CD4-positive, alpha-beta memory T cell (primary cell): ENCODE results near the gene EME1. TPM values are rescaled to one million over a fixed set of nuclear protein-coding genes. Genes with fewer than 3 reads are reported as not detected.
A peak's percentile ranks its signal among the peaks of the same experiment; 100 is the strongest.

Experiments
- CTCF ChIA-PET: fragments of 350-600 bp; sonication (Branson Sonifier 250); formaldehyde crosslinking; loops from one replicate; lab custom pipeline; 2021; ENCODE audit warnings: inconsistent platforms; ENCODE audit not compliant: partially characterized antibody; lab: Charles Lee
- POLR2A ChIA-PET: fragments of 350-600 bp; sonication (Branson Sonifier 250); formaldehyde crosslinking; loops from one replicate; lab custom pipeline; 2021; ENCODE audit not compliant: partially characterized antibody; lab: Charles Lee
- DNase-seq, 5 donors: peaks; one replicate each; pipeline versions ENCODE4 v3.0.0 to v3.0.0-alpha.2; 2020 to 2022; ENCODE audit warnings: mixed read lengths in 1 of 5
- H3K27ac ChIP-seq: one replicate; pipeline ENCODE4 v1.7.0; 2013; ENCODE audit warnings: low read depth, low read length
- H3K27me3 ChIP-seq: 2 replicates; pipeline ENCODE4 v1.7.0; 2013; ENCODE audit warnings: mild to moderate bottlenecking, low read length, moderate library complexity; ENCODE audit not compliant: insufficient read depth
- H3K36me3 ChIP-seq: 2 replicates; pipeline ENCODE4 v1.7.0; 2013; ENCODE audit warnings: mild to moderate bottlenecking, low read length, moderate library complexity; ENCODE audit not compliant: insufficient read depth
- H3K4me1 ChIP-seq: 2 replicates; pipeline ENCODE4 v1.7.0; 2013; ENCODE audit warnings: mild to moderate bottlenecking, low read length, moderate library complexity; ENCODE audit not compliant: insufficient read depth
- H3K4me3 ChIP-seq, 2 donors: one replicate each; pipeline ENCODE4 v1.7.0; 2013; ENCODE audit warnings: low read length in 2 of 2, mild to moderate bottlenecking in 1 of 2
- H3K9me3 ChIP-seq, 2 donors: one replicate each; pipeline ENCODE4 v1.7.0; 2013; ENCODE audit warnings: low read length in 2 of 2, control low read depth in 1 of 2; ENCODE audit not compliant: control insufficient read depth in 1 of 2
- H3K27ac Mint-ChIP-seq, 7 donors: one replicate each; pipeline ENCODE4 v1.8.0; 2020 to 2021; ENCODE audit warnings: mixed read lengths in 7 of 7, mild to moderate bottlenecking in 6 of 7, inconsistent platforms in 3 of 7, moderate library complexity in 3 of 7
- H3K27me3 Mint-ChIP-seq, 2 donors: one replicate each; pipeline ENCODE4 v1.8.0; 2020 to 2021; ENCODE audit warnings: mixed read lengths in 2 of 2
- H3K36me3 Mint-ChIP-seq, 2 donors: one replicate each; pipeline ENCODE4 v1.8.0; 2020 to 2021; ENCODE audit warnings: mixed read lengths in 2 of 2, inconsistent platforms in 1 of 2, mild to moderate bottlenecking in 1 of 2
- H3K4me1 Mint-ChIP-seq, 4 donors: one replicate each; pipeline ENCODE4 v1.8.0; 2020 to 2021; ENCODE audit warnings: mixed read lengths in 4 of 4, mild to moderate bottlenecking in 1 of 4
- H3K4me3 Mint-ChIP-seq, 8 donors: one replicate each; pipeline ENCODE4 v1.8.0; 2020 to 2021; ENCODE audit warnings: mixed read lengths in 8 of 8, mild to moderate bottlenecking in 7 of 8, moderate library complexity in 6 of 8, inconsistent platforms in 3 of 8
- H3K9me3 Mint-ChIP-seq, 8 donors: one replicate each; pipeline ENCODE4 v1.8.0; 2020 to 2021; ENCODE audit warnings: mixed read lengths in 8 of 8, mild to moderate bottlenecking in 5 of 8, inconsistent platforms in 3 of 8, moderate library complexity in 1 of 8
- intact Hi-C: fragments of 100-400 bp; cut with micrococcal nuclease; formaldehyde crosslinking; loops from one replicate; pipeline ENCODE4 v1.15.1; 2023
- polyA plus RNA-seq, 2 donors: library from polyadenylated mRNA; unstranded; fragments of 300-500 nt; fragmentation: Illumina TruSeq; gene quantifications; one replicate each; pipeline ENCODE4 v1.2.3, GENCODE V29; 2021
- total RNA-seq, 2 experiments: library from RNA; stranded (reverse); gene quantifications; one replicate each; pipeline ENCODE4 v1.2.3, GENCODE V29; 2021

EME1 gene
- total and polyA plus RNA-seq, 4 experiments from 2014 or later, result 0.13 to 0.89 (median 0.41) TPM; not detected in 1

GRCh38 chr17:50424246-50424995 is 51.4 kb downstream of the EME1 start:
- H3K27ac ChIP-seq, result no peak overlapping the region
- intact Hi-C loops, result no loop called here
- POLR2A ChIA-PET, result interaction anchor here (3.0 kb wide), 1 partner anchor 28 kb away, joined by 22 read pairs; the partner anchor contains the start of gene LRRC59
- H3K27me3 ChIP-seq, result no peaks in the 10 kb centered on the region
- DNase-seq, result no peak
- H3K27me3 Mint-ChIP-seq, result no peaks in the 10 kb centered on the region
- H3K9me3 Mint-ChIP-seq, result peaks cover 0 to under 1% (median 0%) of the 10 kb centered on the region in 8 donors
- H3K36me3 ChIP-seq, result no peaks in the 10 kb centered on the region
- H3K4me1 ChIP-seq, result peaks cover 39% of the 10 kb centered on the region
- H3K4me3 ChIP-seq, result no peak overlapping the region
- H3K9me3 ChIP-seq, result no peaks in the 10 kb centered on the region
- CTCF ChIA-PET, result interaction anchor here (2.9 kb wide), 1 partner anchor 26 kb away, joined by 15 read pairs; the partner anchor contains the start of gene LRRC59
- no peaks in the 10 kb centered on the region for H3K36me3 Mint-ChIP-seq
- peaks cover 23 to 52% (median 37%) of the 10 kb centered on the region in 4 donors for H3K4me1 Mint-ChIP-seq
- H3K4me3 Mint-ChIP-seq, result peak overlapping the region in 5 of 8 donors; percentile 31 to 91 (median 64)
- H3K27ac Mint-ChIP-seq, result peak overlapping the region in 4 of 7 donors; percentile 24 to 74 (median 33)

- H3K27me3 ChIP-seq, result no peaks in the 10 kb centered on the region
- peaks cover 39% of the 10 kb centered on the region for H3K4me1 ChIP-seq
- peaks cover 22 to 52% (median 37%) of the 10 kb centered on the region in 4 donors for H3K4me1 Mint-ChIP-seq
- DNase-seq, result no peak
- peak overlapping the region in 4 of 7 donors; percentile 58 to 83 (median 78) for H3K27ac Mint-ChIP-seq
- H3K36me3 Mint-ChIP-seq, result no peaks in the 10 kb centered on the region
- no peaks in the 10 kb centered on the region for H3K27me3 Mint-ChIP-seq
- ChIA-PET POLR2A (interaction anchor here (0.6 to 3.0 kb wide), 3 partner anchors 20 to 79 kb away, joined by 3 to 22 read pairs (median 4); partner anchors contain the start of genes LRRC59 and XYLT2), CTCF (interaction anchor here (2.9 kb wide), 1 partner anchor 27 kb away, joined by 15 read pairs; the partner anchor contains the start of gene LRRC59)
- H3K4me3 Mint-ChIP-seq, result peak overlapping the region; percentile 56 to 91 (median 82)
- peak overlapping the region; percentile 62 for H3K27ac ChIP-seq
- no peaks in the 10 kb centered on the region for H3K9me3 ChIP-seq
- no peaks in the 10 kb centered on the region for H3K9me3 Mint-ChIP-seq
- H3K36me3 ChIP-seq, result no peaks in the 10 kb centered on the region
- intact Hi-C loops, result no loop called here
- peak overlapping the region; percentile 17 to 69 for H3K4me3 ChIP-seq
Measured at GRCh38 chr17:50424996-50425681, 52.1 kb downstream of the EME1 start.

- no peaks in the 10 kb centered on the region for H3K9me3 Mint-ChIP-seq
- intact Hi-C loops, result loop anchor here (1.0 to 2.0 kb wide), 2 partner anchors 29 to 53 kb away; partner anchors contain the start of genes LRRC59 and RSAD1
- peak within 1 kb of the TSS; percentile 77 to 93 (median 88) for H3K4me3 Mint-ChIP-seq
- H3K4me1 Mint-ChIP-seq, result peaks cover 19 to 45% (median 32%) of the 10 kb centered on the region in 4 donors
- ChIA-PET CTCF (interaction anchor here (1.0 to 2.9 kb wide), 2 partner anchors 28 to 54 kb away, joined by 6 to 15 read pairs; partner anchors contain the start of gene LRRC59), POLR2A (interaction anchor here (0.6 to 3.0 kb wide), 9 partner anchors 9 to 80 kb away, joined by 3 to 22 read pairs (median 3); partner anchors contain the start of genes LRRC59, RSAD1 and XYLT2)
- Histone ChIP-seq H3K4me1 (peaks cover 32% of the 10 kb centered on the region), H3K9me3 (no peaks in the 10 kb centered on the region), H3K27me3 (no peaks in the 10 kb centered on the region), H3K27ac (peak within 1 kb of the TSS; percentile 62), H3K4me3 (peak within 1 kb of the TSS; percentile 17 to 69), H3K36me3 (no peaks in the 10 kb centered on the region)
- H3K27ac Mint-ChIP-seq, result peak within 1 kb of the TSS; percentile 72 to 93 (median 89)
- H3K36me3 Mint-ChIP-seq, result no peaks in the 10 kb centered on the region
- peak; percentile 51 to 74 (median 63) for DNase-seq
- H3K27me3 Mint-ChIP-seq, result no peaks in the 10 kb centered on the region
Measured at GRCh38 chr17:50425682-50426471, 52.8 kb downstream of the EME1 start, which contains the start of gene ACSF2. Gene ACSF2 (plus strand): TSS chr17:50426218. CDS start chr17:50426262, 44 bp downstream.

GRCh38 chr17:50426472-50426782 is 53.4 kb downstream of the EME1 start:
- intact Hi-C loops, result loop anchor here (1.0 to 2.0 kb wide), 2 partner anchors 29 to 52 kb away; partner anchors contain the start of genes LRRC59 and RSAD1

GRCh38 chr17:50426814-50427787 is 54.1 kb downstream of the EME1 start:
- POLR2A ChIA-PET, result interaction anchor here (0.8 to 3.0 kb wide), 6 partner anchors 8 to 65 kb away, joined by 3 to 22 read pairs (median 4); partner anchors contain the start of genes LRRC59 and RSAD1
- Mint-ChIP-seq H3K4me3 (peak overlapping the region; percentile 77 to 91 (median 88)), H3K36me3 (no peaks in the 10 kb centered on the region), H3K4me1 (peaks cover 15 to 35% (median 26%) of the 10 kb centered on the region in 4 donors), H3K27ac (peak overlapping the region; percentile 62 to 93 (median 82)), H3K27me3 (no peaks in the 10 kb centered on the region), H3K9me3 (no peaks in the 10 kb centered on the region)
- Histone ChIP-seq H3K27ac (peak overlapping the region; percentile 62), H3K27me3 (no peaks in the 10 kb centered on the region), H3K4me3 (peak overlapping the region in 1 of 2 donors; percentile 69), H3K9me3 (no peaks in the 10 kb centered on the region), H3K36me3 (no peaks in the 10 kb centered on the region), H3K4me1 (peaks cover 23% of the 10 kb centered on the region)
- intact Hi-C loops, result loop anchor here (1.0 to 2.0 kb wide), 2 partner anchors 30 to 52 kb away; partner anchors contain the start of genes LRRC59 and RSAD1
- CTCF ChIA-PET, result interaction anchor here (1.0 to 2.9 kb wide), 2 partner anchors 29 to 52 kb away, joined by 6 to 15 read pairs; partner anchors contain the start of gene LRRC59
- DNase-seq, result peak in 2 of 5 donors; percentile 15 to 18

More at GRCh38 chr17:50426472-50426782, 53.4 kb downstream of the EME1 start:
- no peaks in the 10 kb centered on the region for H3K9me3 ChIP-seq
- ChIA-PET CTCF (interaction anchor here (1.0 to 2.9 kb wide), 2 partner anchors 28 to 53 kb away, joined by 6 to 15 read pairs; partner anchors contain the start of gene LRRC59), POLR2A (interaction anchor here (0.8 to 3.0 kb wide), 8 partner anchors 9 to 80 kb away, joined by 3 to 22 read pairs (median 4); partner anchors contain the start of genes LRRC59, RSAD1 and XYLT2)
- H3K27me3 ChIP-seq, result no peaks in the 10 kb centered on the region
- Mint-ChIP-seq H3K27ac (peak overlapping the region; percentile 62 to 93 (median 82)), H3K9me3 (no peaks in the 10 kb centered on the region), H3K4me1 (peaks cover 19 to 40% (median 30%) of the 10 kb centered on the region in 4 donors), H3K36me3 (no peaks in the 10 kb centered on the region), H3K4me3 (peak overlapping the region; percentile 77 to 91 (median 88)), H3K27me3 (no peaks in the 10 kb centered on the region)
- H3K4me1 ChIP-seq, result peaks cover 27% of the 10 kb centered on the region
- peak overlapping the region in 1 of 2 donors; percentile 69 for H3K4me3 ChIP-seq
- H3K36me3 ChIP-seq, result no peaks in the 10 kb centered on the region
- peak overlapping the region; percentile 62 for H3K27ac ChIP-seq
- no peak for DNase-seq
